ENCODE results near the gene HS3ST1.

Gene HS3ST1

GRCh38 chr4:11354531-11354930 lies 74.2 kb downstream of the HS3ST1 start:
- H2AFZ ChIP-seq (ENCODE audit: low read depth, low read length, severe bottlenecking) = no peak overlapping the region
- TF ChIP-seq CTCF (IDR thresholded peaks at IDR 0.05; ENCODE audit: insufficient read depth, low read length, poor library complexity, severe bottlenecking) = no peak
- TF ChIP-seq EZH2phosphoT487 (conservative IDR thresholded peaks at IDR 0.05; ENCODE audit: low read length) = no peak
- H3K27ac ChIP-seq (ENCODE audit: low read depth, low read length) = no peak overlapping the region
- H3F3A ChIP-seq (ENCODE audit: insufficient read depth) = no peaks in the 10 kb centered on the region
- no peak overlapping the region for H3K4me3 ChIP-seq (ENCODE audit: insufficient read depth, low read length, poor library complexity, severe bottlenecking)
- H4K20me1 ChIP-seq (ENCODE audit: low read depth, low read length) = no peaks in the 10 kb centered on the region
- H3K4me2 ChIP-seq (ENCODE audit: low read depth, low read length, poor library complexity, severe bottlenecking) = no peak overlapping the region
- no peak overlapping the region for H3K9ac ChIP-seq (ENCODE audit: low read length)
- no peaks in the 10 kb centered on the region for H3K9me3 ChIP-seq (ENCODE audit: insufficient read depth, low read length)
- no peaks in the 10 kb centered on the region for H3K27me3 ChIP-seq (ENCODE audit: low read length)
- no peaks in the 10 kb centered on the region for H3K36me3 ChIP-seq (ENCODE audit: low read length)
- H3K79me2 ChIP-seq (ENCODE audit: insufficient read depth, low read length) = no peaks in the 10 kb centered on the region
- no peaks in the 10 kb centered on the region for H3K9me2 ChIP-seq (replicated peaks; ENCODE audit: insufficient read depth, low read length)

- no peaks in the 10 kb centered on the region for H3F3A ChIP-seq (ENCODE audit: insufficient read depth)
- H3K9ac ChIP-seq (ENCODE audit: low read length) = no peak overlapping the region
These were observed 80.1 kb downstream of the HS3ST1 start for GRCh38 chr4:11348449-11349088.

GRCh38 chr4:11344916-11345315 lies 83.8 kb downstream of the HS3ST1 start:
- no peaks in the 10 kb centered on the region for H3K27me3 ChIP-seq (ENCODE audit: low read length)
- no peak overlapping the region for H3K4me2 ChIP-seq (ENCODE audit: low read depth, low read length, poor library complexity, severe bottlenecking)
- no peaks in the 10 kb centered on the region for H3K79me2 ChIP-seq (ENCODE audit: insufficient read depth, low read length)
- no peak overlapping the region for H3K9ac ChIP-seq (ENCODE audit: low read length)
- no peak overlapping the region for H3K4me3 ChIP-seq (ENCODE audit: insufficient read depth, low read length, poor library complexity, severe bottlenecking)
- H2AFZ ChIP-seq (ENCODE audit: low read depth, low read length, severe bottlenecking) = no peak overlapping the region
- H3K9me3 ChIP-seq (ENCODE audit: insufficient read depth, low read length) = no peaks in the 10 kb centered on the region
- no peaks in the 10 kb centered on the region for H3K36me3 ChIP-seq (ENCODE audit: low read length)
- no peak for TF ChIP-seq CTCF (IDR thresholded peaks at IDR 0.05; ENCODE audit: insufficient read depth, low read length, poor library complexity, severe bottlenecking)
- TF ChIP-seq EZH2phosphoT487 (conservative IDR thresholded peaks at IDR 0.05; ENCODE audit: low read length) = no peak
- H3K9me2 ChIP-seq (replicated peaks; ENCODE audit: insufficient read depth, low read length) = no peaks in the 10 kb centered on the region
- H4K20me1 ChIP-seq (ENCODE audit: low read depth, low read length) = no peaks in the 10 kb centered on the region
- H3F3A ChIP-seq (ENCODE audit: insufficient read depth) = no peaks in the 10 kb centered on the region
- H3K27ac ChIP-seq (ENCODE audit: low read depth, low read length) = no peak overlapping the region

More at GRCh38 chr4:11348449-11349088, 80.1 kb downstream of the HS3ST1 start:
- Histone ChIP-seq H3K36me3 (ENCODE audit: low read length) (no peaks in the 10 kb centered on the region), H3K4me2 (ENCODE audit: low read depth, low read length, poor library complexity, severe bottlenecking) (no peak overlapping the region), H3K27me3 (ENCODE audit: low read length) (no peaks in the 10 kb centered on the region), H3K27ac (ENCODE audit: low read depth, low read length) (no peak overlapping the region), H3K79me2 (ENCODE audit: insufficient read depth, low read length) (no peaks in the 10 kb centered on the region), H3K9me3 (ENCODE audit: insufficient read depth, low read length) (no peaks in the 10 kb centered on the region), H2AFZ (ENCODE audit: low read depth, low read length, severe bottlenecking) (no peak overlapping the region), H4K20me1 (ENCODE audit: low read depth, low read length) (no peaks in the 10 kb centered on the region), H3K4me3 (ENCODE audit: insufficient read depth, low read length, poor library complexity, severe bottlenecking) (no peak overlapping the region), H3K9me2 (replicated peaks; ENCODE audit: insufficient read depth, low read length) (no peaks in the 10 kb centered on the region)
- no peak for TF ChIP-seq CTCF (IDR thresholded peaks at IDR 0.05; ENCODE audit: insufficient read depth, low read length, poor library complexity, severe bottlenecking)
- TF ChIP-seq EZH2phosphoT487 (conservative IDR thresholded peaks at IDR 0.05; ENCODE audit: low read length) = no peak

Measured in SU-DHL-6 (cell line).